T-helper 2 cell treated with Interferon-gamma antibody and Interleukin-4, amounts not matched to agents 100 ng/mL and 5 ng/mL, for 36 hours (primary cell): ENCODE measurements around the gene CALML5. TPM values are rescaled to one million over a fixed set of nuclear protein-coding genes. Genes with fewer than 3 reads are reported as not detected.

ENCODE experiments used
- intact Hi-C: fragments of 100-400 bp; cut with micrococcal nuclease; formaldehyde crosslinking; loops from one replicate; pipeline ENCODE4 v1.15.1; 2023
- total RNA-seq: library from RNA; stranded (reverse); gene quantifications from 2 replicates; pipeline ENCODE4 v1.2.3, GENCODE V29; 2022

CALML5 gene
- total RNA-seq, 1 donor from 2014 or later = not detected

DNA sequence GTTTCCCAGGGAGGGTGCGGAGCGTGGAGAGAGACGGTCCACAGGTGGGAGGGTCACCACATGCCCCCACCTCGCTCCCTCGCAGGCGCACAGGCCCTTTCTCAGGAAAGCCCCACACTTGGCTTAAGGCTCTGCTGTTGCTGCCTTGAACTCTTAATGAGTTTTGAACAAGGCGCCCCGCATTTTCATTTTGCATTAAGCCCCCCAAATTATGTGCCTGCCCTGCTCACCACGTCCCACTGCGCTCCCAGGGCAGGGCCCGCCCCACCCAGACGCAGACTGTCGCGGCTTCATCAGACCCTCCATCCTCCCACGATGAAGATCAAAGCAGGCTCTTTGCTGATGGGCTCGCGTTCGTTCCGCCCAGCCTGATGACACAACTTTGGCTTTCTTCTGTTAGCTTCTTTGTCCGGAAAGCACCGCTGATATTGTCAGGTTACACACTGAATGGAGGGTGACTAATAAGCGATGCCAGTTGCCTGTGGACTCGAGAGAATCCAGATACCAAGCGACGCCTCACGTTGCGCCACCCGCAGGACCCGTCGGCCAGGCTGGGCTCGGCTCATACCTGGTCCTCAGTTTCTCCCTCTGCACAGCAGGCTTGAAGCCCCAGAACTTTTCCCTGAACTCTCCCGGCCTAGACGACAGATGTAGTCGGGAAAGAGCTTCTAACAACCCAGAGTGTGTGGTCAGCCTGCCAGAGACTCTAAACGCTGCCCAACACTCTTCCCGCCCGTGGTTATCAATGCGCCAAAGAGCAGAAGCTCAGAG, 34.9 kb upstream of the CALML5 start:
- intact Hi-C loops = no loop called here

DNA sequence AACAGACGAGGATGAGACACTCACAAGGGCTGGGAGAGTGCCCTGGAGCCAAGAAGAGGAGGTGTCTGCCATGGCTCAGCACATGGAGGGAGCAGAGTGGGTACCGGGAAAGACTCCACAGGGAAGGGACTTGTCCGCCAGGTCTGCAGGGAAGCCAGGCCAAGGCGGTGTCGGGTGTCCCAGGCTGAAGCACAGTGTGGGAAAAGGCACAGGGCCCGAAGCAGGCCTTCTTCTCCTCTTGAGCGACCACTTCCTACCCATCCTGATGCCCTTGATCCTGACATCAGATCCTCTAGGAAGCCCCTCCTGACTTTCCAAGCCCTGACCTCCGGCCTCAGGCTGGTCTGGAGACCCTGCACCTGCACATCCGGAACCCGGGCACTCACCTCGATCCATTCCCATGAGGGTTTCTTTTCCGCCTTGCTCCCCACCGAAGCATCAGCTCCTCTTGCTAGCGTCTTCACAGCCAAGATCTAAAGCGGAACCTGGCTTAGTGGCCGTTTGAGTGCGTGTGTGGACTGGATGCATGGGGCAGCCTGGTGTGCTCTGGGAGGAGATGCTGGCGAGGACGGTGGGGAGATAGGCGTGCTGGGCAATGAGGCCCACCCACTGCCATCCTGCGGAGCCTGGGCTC, 33.8 kb upstream of the CALML5 start:
- intact Hi-C loops = no loop called here

GRCh38 chr10:5532618-5533097, 33.3 kb upstream of the CALML5 start:
- intact Hi-C loops = no loop called here

GRCh38 chr10:5532307-5532605, 32.9 kb upstream of the CALML5 start:
- intact Hi-C loops = no loop called here

- intact Hi-C loops = no loop called here
Observed at GRCh38 chr10:5531558-5532306, 32.4 kb upstream of the CALML5 start.

DNA sequence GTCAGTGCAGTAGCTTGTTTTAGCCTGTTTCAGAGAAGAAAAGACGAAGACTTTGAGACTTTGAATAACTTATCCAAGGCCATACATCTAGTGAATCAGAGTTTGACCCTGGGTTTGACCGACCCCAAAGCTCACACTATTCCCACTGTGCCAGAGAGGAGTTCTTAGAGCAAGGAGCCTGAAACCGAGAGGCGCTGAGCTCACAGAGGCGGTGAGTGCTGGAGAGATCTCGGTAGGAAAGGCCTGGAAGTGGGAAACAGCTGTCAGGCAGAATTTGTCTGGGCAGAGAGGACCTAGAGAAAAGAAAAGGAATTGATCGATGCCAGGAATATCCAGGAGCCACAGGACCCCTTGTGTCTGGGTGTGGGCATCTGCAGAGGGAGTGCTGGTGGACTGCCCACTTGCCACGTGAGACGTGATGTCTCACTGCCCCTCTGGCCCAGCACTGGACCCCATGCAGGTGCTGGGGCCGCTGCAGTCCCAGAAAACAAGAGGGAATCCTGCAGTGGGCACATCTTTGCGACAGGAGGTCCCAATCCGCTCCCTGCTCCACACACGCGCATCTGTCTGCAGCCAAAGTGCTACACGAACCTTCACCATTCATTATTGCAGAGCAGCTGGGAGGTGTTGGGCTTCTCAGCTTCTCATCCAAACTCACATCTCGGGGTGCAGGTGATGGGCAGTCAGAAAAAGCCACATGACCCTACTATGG, 31.6 kb upstream of the CALML5 start:
- intact Hi-C loops = no loop called here

DNA sequence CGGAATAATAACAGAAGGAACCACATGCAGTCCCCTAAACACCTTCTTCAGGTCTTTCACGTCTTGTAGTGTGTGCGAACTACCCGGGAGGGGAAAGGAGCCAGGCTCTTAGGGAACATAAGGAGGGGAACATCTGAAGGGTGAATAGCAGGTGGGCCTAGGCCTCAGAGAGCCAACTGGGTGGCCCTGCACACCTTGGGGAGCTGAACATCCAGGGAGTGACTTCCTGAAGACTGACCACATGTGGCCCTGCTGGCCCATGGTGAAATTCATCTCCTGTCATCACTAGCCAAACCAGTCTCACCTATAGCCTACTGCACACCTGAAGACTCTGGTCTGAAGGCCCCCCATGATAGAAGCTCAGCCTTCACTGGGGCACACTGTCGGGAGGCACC, 31.0 kb upstream of the CALML5 start:
- intact Hi-C loops = no loop called here

DNA sequence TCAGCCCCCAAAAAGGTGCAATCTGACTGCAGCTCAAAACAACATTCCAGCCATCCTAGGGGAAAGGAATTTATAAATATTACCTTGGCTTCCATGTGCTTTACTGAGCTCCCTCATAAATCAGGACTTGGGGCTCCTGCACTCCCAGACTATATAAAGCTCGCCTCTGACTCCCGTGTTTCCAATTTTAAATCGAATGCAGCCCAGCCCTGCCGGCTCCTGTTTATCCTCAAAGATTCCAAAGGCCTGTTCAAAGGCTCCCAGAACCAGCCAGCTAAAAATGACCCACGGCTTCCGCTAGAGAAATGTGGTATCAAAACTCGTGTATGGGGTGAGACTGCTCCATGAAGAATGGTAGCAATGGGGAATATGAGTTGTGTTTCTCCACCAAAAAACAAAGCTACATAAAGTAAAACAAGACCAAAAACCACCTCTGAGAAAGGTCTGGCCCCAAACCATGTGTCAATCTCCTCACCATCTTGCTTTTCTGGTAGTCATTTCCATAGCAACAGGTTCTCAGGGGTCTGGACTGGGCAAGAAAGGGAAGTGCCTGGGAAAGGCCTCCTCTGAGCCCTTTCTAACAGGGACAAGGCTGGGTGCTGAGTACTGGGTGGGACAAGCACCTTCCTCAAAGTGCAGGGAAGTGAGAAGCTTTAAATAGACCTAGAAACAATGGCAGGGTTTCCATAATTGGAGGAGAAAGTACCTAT, 30.5 kb upstream of the CALML5 start:
- intact Hi-C loops = no loop called here

DNA sequence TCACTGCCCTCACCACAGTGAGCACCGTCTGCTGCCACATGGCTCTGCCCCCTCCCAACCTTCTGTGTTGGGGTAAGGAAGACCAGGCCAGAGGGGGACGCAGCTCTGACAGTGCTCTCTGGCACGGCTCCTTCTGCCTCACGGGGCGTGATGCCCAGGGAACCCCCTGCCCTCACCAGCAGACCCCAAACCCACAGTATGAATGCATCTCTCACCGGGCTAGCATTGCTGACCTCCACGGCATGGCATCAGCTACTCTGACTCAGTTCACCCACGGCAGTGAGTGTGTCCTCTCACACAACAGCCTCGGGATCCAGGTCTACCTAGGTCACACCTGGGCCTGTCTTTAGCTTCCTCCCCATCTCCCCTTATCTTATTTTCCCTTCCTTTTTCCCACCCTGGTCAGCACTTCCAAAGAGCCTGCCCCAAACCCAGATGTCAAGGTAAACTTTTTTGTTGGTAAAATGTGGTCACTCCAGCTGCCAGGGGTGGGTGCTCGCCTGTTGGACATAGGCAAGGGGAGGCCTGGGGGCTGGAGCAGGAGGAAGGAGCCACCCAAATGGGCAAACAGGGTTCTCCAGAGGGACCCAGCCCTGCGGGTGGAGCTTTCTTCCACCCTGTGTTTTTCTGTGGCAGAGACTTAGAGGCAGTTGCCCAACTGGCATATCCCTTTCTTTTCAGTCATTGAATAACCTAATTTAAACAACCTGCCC, 29.8 kb upstream of the CALML5 start:
- intact Hi-C loops = no loop called here

- intact Hi-C loops = no loop called here
Observed at GRCh38 chr10:5527332-5528200, 28.2 kb upstream of the CALML5 start.

DNA sequence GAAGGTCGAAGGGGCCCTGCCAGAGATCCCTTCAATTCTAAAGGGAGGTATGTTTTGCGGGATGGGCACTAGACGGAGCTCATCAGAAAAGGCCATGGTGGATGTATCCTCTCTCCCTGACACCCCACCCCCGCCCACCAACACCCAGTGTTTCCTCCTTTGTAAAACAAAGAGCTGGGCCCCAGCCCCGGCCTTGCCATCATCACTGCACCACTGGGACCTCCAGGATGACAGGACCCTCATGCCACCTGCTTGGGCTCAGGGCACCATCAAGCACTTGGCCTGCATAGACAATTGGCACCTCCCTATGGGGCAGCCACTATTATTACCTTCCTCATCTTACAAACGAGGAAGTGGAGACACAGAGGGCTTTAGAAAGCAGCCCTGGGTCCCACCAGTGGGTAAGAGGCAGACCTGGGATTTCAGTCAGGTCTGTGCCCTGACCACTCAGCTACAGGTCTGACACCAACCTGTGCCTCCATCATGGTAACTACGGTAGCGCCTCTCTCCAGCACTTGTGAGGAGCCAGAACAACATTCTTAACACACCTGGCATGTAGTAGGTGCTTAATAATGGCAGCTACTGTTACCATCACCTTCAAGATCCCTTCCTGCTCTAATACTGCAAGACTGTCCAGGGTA, 27.4 kb upstream of the CALML5 start:
- intact Hi-C loops = no loop called here

DNA sequence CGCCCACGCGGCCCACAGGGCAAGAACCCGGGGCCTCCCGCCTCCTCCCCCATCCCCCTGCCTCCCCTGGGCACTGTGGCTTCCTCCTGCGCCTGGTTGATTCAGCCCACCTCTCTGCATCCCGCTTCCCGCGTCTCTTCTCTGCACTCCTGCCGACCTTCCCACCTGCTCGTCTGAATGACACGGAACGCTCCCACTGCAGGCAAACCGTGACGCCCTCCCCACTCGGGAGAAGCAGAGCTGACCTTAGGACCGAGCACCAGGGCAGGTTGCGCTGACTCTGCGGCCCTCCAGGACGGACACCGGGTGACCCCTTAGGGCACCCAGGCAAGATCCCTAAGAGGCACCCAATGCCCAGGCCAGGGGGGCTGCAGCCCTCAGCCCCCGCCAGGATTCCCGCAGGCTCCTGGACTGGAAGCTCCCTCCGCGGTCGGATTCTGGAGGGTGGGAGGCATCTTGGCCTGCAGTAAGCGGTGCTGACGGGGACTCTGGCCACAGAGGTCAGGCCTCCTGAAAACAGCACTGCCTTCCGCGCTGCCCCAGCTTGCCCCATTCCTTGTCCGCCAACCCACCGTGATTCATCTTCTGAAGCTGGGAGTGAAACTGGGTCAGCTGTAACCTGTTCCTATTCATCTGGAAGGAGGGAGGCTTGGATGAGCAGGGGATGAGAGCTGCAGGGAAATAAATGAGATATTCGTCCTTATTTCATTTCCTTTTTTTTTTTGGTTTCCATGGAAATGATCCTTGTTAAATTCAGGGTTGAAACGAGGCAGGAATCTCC, 26.4 kb upstream of the CALML5 start:
- intact Hi-C loops = no loop called here

GRCh38 chr10:5524641-5525560, 25.5 kb upstream of the CALML5 start, which contains the start of gene CALML3:
CALML3 (plus strand) TSS chr10:5524961; CDS start chr10:5525086, 125 bp downstream.
- intact Hi-C loops = no loop called here

DNA sequence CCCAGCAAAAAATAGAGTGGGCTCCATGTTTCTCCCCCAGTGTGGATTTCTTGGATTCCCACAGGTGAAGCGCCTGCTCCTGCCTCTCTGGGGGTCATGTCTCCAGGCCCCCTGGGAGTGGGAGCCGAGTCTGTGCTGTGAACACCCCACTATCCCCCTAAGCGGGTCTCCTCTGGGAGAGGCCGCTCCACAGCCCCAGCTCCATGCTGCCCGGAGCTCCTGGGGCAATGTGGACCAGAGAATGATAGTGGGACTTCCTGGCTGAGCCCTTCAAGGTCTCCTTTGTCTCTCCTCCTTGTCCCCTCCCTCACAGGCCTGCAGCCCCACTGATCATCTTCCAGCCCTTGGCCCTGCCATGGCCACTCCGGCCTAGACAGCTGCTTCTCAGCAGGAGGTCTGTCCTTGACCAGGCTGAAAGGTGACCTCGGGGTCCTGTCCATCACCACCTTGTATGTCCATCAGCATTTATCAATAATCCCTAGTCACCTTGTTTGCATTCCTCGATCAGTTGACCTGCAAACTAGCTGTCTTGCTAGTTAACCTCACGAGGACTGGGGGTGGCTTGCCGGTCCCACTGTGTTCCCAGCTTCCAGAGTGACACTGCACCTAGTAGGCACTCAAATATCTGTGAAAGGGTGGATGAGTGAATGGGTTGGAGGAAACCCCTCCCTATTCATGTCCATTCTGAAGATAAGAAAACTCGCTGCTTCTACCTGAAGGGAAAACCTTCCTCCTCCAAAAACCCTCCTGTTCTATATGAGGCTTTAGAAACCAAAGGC, 24.6 kb upstream of the CALML5 start:
- intact Hi-C loops = no loop called here

GRCh38 chr10:5522913-5523560, 23.7 kb upstream of the CALML5 start:
- intact Hi-C loops = no loop called here

- intact Hi-C loops = no loop called here
Observed at GRCh38 chr10:5519054-5519453, 19.7 kb upstream of the CALML5 start.
